Measurements from ENCODE around the gene CARMIL1. TPM values are rescaled to one million over a fixed set of nuclear protein-coding genes. Genes with fewer than 3 reads are reported as not detected.

The CARMIL1 gene
- total RNA-seq, 1 experiment from 2014 or later: 25.9 TPM

DNA sequence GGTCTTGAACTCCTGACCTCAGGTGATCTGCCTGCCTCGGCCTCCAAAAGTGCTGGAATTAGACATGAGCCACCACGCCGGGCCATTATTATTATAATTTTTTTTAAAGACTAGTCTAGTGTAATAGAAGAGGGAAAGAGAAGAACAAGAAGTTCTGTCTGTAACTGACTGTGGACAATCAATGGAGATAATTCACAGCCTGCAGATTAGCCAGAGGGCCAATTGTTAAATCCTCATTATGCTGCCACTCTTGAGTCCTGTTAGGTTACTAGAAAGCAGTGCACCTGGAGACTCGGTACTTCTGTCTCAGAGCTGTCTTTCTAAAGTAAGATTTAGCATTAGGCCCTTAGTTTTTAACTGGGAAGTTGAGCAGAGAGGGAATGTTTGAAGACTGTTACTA, 37.5 kb downstream of the CARMIL1 start:
- peaks cover 32% of the 10 kb centered on the region for H3K4me1 ChIP-seq
- H3K36me3 Mint-ChIP-seq (ENCODE audit: insufficient read depth, unreplicated experiment): no peaks in the 10 kb centered on the region
- H3K27me3 Mint-ChIP-seq (ENCODE audit: insufficient read depth, unreplicated experiment): no peaks in the 10 kb centered on the region
- no peaks in the 10 kb centered on the region for H3K9me3 Mint-ChIP-seq (ENCODE audit: unreplicated experiment)
- no peak for DNase-seq
- H3K4me1 Mint-ChIP-seq (ENCODE audit: low read depth, unreplicated experiment): peaks cover 39% of the 10 kb centered on the region
- H3K4me3 ChIP-seq (ENCODE audit: low read depth, low read length): no peak overlapping the region
- intact Hi-C loops (cut with micrococcal nuclease; ENCODE audit: unreplicated experiment): no loop called here
- TF ChIP-seq, protein P1, sequence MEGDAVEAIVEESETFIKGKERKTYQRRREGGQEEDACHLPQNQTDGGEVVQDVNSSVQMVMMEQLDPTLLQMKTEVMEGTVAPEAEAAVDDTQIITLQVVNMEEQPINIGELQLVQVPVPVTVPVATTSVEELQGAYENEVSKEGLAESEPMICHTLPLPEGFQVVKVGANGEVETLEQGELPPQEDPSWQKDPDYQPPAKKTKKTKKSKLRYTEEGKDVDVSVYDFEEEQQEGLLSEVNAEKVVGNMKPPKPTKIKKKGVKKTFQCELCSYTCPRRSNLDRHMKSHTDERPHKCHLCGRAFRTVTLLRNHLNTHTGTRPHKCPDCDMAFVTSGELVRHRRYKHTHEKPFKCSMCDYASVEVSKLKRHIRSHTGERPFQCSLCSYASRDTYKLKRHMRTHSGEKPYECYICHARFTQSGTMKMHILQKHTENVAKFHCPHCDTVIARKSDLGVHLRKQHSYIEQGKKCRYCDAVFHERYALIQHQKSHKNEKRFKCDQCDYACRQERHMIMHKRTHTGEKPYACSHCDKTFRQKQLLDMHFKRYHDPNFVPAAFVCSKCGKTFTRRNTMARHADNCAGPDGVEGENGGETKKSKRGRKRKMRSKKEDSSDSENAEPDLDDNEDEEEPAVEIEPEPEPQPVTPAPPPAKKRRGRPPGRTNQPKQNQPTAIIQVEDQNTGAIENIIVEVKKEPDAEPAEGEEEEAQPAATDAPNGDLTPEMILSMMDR (IDR thresholded peaks at IDR 0.05; ENCODE audit: insufficient read depth in 1 of 2, low read depth in 1 of 2, low read length in 1 of 2, severe bottlenecking in 1 of 2, unreplicated experiment in 1 of 2): no peak
- CTCF ChIA-PET: interaction anchor here (0.8 kb wide), 1 partner anchor 36 kb away, joined by 3 read pairs; no protein-coding TSS in a partner anchor
- no TSS peak for BruUV-seq (replicated peaks)
- POLR2A ChIA-PET: no interaction called here
- H3K27me3 ChIP-seq (replicated peaks; ENCODE audit: control insufficient read depth, insufficient read depth, low read length): no peaks in the 10 kb centered on the region
- H3K9me3 ChIP-seq: no peaks in the 10 kb centered on the region
- H3K4me3 Mint-ChIP-seq (ENCODE audit: unreplicated experiment): no peak overlapping the region
- no peak overlapping the region for H3K27ac Mint-ChIP-seq (ENCODE audit: unreplicated experiment)
- no peaks in the 10 kb centered on the region for H3K36me3 ChIP-seq (ENCODE audit: control insufficient read depth, insufficient read depth, low read length)

DNA sequence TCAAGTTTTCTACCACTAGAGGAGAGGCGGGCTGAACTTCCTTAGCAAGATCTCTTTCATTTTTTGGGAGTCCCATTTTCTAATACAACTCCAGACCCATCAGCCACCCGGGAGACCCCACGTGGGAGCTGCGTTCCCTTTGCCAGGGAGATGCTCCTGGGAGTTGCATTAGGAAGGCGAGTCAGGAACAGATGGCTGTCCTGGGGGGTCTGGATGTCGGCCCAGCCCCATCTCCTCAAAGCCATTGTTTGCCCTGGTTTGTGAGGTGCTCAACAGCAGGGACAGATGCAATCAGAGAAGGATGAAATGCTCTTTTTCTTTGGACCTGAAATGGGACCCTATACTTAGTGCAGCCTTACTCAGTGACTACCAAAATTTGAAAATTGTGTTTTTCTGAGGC, 39.4 kb downstream of the CARMIL1 start:
- Mint-ChIP-seq H3K9me3 (ENCODE audit: unreplicated experiment) (no peaks in the 10 kb centered on the region), H3K27ac (ENCODE audit: unreplicated experiment) (no peak overlapping the region), H3K4me1 (ENCODE audit: low read depth, unreplicated experiment) (peaks cover 34% of the 10 kb centered on the region), H3K36me3 (ENCODE audit: insufficient read depth, unreplicated experiment) (no peaks in the 10 kb centered on the region), H3K27me3 (ENCODE audit: insufficient read depth, unreplicated experiment) (no peaks in the 10 kb centered on the region), H3K4me3 (ENCODE audit: unreplicated experiment) (no peak overlapping the region)
- no TSS peak for BruUV-seq (replicated peaks)
- Histone ChIP-seq H3K9me3 (no peaks in the 10 kb centered on the region), H3K4me1 (peaks cover 27% of the 10 kb centered on the region), H3K27me3 (replicated peaks; ENCODE audit: control insufficient read depth, insufficient read depth, low read length) (no peaks in the 10 kb centered on the region), H3K36me3 (ENCODE audit: control insufficient read depth, insufficient read depth, low read length) (no peaks in the 10 kb centered on the region), H3K4me3 (ENCODE audit: low read depth, low read length) (no peak overlapping the region)
- DNase-seq: no peak
- TF ChIP-seq, protein P1 (IDR thresholded peaks at IDR 0.05; ENCODE audit: insufficient read depth in 1 of 2, low read depth in 1 of 2, low read length in 1 of 2, severe bottlenecking in 1 of 2, unreplicated experiment in 1 of 2): no peak
- intact Hi-C loops (cut with micrococcal nuclease; ENCODE audit: unreplicated experiment): no loop called here
- ChIA-PET POLR2A (no interaction called here), CTCF (no interaction called here)

DNA sequence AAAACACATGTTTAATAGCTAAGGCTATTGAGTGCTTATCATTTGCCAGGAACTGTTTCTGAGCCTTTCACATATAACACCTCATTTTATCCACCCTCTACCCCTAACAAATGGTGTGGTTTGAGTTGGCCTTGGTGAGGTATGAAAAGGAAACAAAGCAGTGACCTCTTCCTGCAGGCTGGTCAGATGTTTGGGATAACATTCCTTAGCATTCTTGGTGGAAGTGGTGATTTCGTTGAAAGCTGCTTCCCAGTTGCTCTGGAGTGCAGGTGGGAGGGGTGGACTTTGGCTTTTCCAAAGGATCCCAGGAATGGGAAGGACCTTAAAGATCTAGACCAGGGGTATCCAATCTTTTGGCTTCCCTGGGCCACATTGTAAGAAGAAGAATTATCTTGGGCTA, 41.3 kb downstream of the CARMIL1 start:
- peaks cover 44% of the 10 kb centered on the region for H3K4me1 ChIP-seq
- Mint-ChIP-seq H3K4me1 (ENCODE audit: low read depth, unreplicated experiment) (peaks cover 41% of the 10 kb centered on the region), H3K9me3 (ENCODE audit: unreplicated experiment) (no peaks in the 10 kb centered on the region), H3K27ac (ENCODE audit: unreplicated experiment) (no peak overlapping the region), H3K27me3 (ENCODE audit: insufficient read depth, unreplicated experiment) (no peaks in the 10 kb centered on the region), H3K36me3 (ENCODE audit: insufficient read depth, unreplicated experiment) (no peaks in the 10 kb centered on the region), H3K4me3 (ENCODE audit: unreplicated experiment) (no peak overlapping the region)
- no TSS peak for BruUV-seq (replicated peaks)
- TF ChIP-seq, protein P1 (IDR thresholded peaks at IDR 0.05; ENCODE audit: insufficient read depth in 1 of 2, low read depth in 1 of 2, low read length in 1 of 2, severe bottlenecking in 1 of 2, unreplicated experiment in 1 of 2): no peak
- CTCF ChIA-PET: interaction anchor here (0.6 kb wide), 1 partner anchor 30 kb away, joined by 10 read pairs; no protein-coding TSS in a partner anchor
- POLR2A ChIA-PET: no interaction called here
- DNase-seq: no peak
- H3K9me3 ChIP-seq: no peaks in the 10 kb centered on the region
- H3K4me3 ChIP-seq (ENCODE audit: low read depth, low read length): no peak overlapping the region
- H3K27me3 ChIP-seq (replicated peaks; ENCODE audit: control insufficient read depth, insufficient read depth, low read length): no peaks in the 10 kb centered on the region
- intact Hi-C loops (cut with micrococcal nuclease; ENCODE audit: unreplicated experiment): no loop called here
- H3K36me3 ChIP-seq (ENCODE audit: control insufficient read depth, insufficient read depth, low read length): no peaks in the 10 kb centered on the region

Measured in Caco-2 (cell line).